CD4-positive, alpha-beta T cell treated with Interleukin-4 for 4 hours (primary cell): ENCODE results near the gene PSEN2.
"Not testable (repeated sequence)": the region's sequence is repeated elsewhere in the genome, so short reads cannot be mapped to it uniquely, and the experiment has no call there.

Experiments used
- DNase-seq: peaks from one replicate; pipeline ENCODE4 v3.0.0-alpha.2; 2020

Gene PSEN2

DNA sequence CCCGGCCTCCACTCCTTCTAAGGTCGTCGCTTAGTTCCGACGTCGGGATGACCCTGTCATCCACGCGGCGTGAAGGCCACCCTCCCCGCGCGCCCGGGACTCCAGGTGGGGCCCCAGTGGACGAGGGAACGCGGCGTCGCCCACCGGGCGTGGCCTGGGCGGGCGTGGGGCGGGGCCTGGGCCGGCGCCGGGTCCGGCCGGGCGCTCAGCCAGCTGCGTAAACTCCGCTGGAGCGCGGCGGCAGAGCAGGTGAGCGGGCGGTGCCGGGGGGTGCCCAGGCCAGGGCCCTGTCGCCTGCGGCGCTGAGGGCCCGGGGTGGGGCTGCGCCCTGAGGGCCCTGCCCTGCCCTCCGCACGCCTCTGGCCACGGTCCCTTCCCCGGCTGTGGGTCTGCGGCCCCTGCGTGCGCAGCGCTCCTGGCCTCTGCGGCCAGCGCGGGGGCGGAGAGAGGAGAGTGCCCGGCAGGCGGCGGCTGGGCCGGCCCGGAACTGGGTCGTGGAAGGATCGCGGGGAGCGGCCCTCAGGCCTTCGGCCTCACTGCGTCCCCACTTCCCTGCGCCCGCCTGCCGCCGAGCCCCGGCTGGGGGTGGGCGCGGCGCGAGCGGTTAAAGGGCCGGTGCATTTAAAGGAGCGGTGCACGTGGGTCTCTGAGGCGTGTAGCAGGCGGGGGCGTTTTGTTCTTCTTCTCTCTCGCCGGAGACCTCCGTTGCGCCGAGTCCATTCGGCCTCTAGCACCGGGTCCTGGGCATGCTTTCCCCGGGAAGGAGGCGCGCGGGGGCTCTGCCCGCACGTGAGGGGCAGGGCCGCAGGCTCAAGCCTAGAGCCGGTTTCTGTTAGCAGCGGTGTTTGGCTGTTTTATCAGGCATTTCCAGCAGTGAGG, at the start of gene PSEN2:
TSS of gene PSEN2 (plus strand) at position 216 of the 879 bp plus-strand sequence. CDS start 11,292 bp downstream, outside the sequence.
- DNase-seq, result peak; percentile 41

DNA sequence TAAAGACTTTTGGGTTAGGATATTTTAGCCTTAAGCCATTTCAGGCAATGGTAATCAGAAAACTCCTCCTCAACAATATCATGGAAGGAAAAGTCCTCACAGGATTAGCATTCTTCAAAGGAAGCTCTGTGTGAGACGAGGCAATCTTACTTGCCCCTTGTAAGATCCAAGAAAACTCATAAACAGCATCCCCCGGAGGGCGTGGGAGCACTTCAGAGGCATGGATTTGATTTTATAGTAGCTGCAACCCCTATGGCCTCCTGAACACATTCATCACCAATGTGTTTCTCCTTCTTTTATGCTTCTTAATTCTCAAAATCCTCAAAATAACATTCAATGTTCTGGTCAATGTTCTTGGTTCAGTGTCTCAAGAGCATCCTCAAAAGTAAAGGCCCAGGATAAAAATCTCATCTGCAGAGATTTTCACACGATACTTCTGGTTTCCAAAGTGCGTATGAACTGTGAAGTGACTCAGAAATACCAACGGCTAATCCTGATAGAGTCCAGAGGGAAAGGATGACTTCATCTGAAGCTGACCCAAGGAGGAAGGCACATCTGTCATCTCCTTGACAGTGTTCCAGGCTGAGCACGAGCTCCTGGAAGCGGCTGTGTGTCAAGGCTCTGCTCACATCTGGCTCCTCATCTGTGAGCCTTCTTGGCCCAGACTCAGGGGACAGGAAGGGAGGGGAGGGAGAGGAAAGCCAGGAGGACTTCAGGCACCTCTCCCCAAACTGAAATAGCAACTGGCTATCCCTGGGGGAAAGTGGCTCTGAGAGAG, 49.3 kb upstream of the PSEN2 start:
- no peak for DNase-seq

- no peak for DNase-seq
These were observed 48.7 kb upstream of the PSEN2 start for GRCh38 chr1:226821719-226822085.

GRCh38 chr1:226823643-226824042, 46.8 kb upstream of the PSEN2 start:
- no peak for DNase-seq

- DNase-seq, result no peak
These were observed 45.2 kb upstream of the PSEN2 start for GRCh38 chr1:226825037-226825745.

- DNase-seq, result no peak
These were observed 44.7 kb upstream of the PSEN2 start for GRCh38 chr1:226825746-226826100.

DNA sequence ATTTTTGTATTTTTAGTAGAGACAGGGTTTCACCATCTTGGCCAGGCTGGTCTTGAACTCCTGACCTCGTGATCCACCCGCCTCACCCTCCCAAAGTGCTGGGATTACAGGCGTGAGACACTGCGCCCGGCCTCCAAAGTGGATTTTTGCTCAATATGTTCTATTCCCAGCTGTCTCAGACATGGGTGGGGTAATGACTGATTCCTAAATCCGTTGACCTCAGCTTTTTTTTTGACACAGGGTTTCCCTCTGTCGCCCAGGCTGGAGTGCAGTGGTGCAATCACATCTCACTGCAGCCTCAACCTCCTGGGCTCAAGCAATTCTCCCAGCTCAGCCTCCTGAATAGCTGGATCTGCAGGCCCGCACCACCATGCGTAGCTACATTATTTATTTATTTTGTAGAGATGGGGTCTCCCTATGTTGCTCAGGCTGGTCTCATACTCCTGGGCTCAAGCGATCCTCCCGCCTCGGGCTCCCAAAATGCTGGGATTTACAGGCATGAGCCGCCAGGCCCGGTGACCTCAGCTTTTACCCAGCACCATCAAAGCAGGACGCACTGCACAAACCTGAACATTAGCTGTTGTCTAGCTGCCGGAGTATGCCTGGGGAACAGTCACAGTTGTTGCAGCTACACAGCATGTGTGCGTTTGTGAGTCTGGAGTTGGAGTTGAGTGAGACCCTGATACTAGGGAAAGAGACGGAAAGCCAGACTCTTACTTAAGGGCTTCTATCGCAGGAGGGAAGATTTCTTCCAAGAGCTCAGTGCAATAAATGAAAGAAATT, 43.7 kb upstream of the PSEN2 start:
- DNase-seq, result no peak

- DNase-seq, result no peak
These were observed 43.0 kb upstream of the PSEN2 start for GRCh38 chr1:226827458-226827857.

GRCh38 chr1:226827968-226828513, 42.4 kb upstream of the PSEN2 start:
- peak; percentile 90 for DNase-seq

DNA sequence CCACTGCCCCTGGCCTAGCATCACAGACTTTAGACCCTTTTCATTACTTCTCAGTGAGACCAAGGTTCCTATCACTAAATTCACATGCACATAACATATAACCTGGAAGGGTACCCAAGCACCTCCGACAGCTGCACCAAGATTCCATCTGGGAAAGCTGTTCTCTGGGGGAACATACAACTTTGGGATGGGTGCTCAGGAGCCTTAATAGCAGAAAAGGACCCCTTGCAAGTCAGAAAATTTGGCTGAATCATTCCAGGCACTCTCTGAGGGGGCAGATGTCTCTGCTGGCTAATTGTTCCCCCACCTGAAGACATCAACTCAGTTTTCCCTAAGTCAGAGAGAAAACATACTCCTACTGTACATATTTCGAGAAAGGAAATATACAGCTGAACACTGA, 41.3 kb upstream of the PSEN2 start:
- DNase-seq, result no peak

- DNase-seq, result no peak
These were observed 38.5 kb upstream of the PSEN2 start for GRCh38 chr1:226831953-226832352.

DNA sequence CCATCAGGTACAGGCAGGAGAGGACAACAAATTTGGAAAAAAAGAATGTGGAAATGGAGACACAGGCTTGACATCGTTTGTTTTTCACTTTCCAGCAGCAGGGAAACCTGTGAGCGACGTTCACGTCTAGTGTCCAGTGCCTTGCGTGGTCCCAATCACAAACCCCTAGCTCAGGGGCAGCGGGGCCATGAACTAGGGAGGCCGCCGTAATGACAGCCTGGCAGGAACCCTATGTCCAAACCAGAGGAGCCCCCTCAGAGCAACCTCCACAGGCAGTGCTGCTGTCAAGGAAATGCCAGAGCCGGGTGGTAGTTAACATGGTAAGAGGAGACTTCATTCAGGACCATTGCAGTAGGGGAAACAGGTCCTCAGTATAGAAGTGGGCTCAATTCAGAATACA, 37.8 kb upstream of the PSEN2 start:
- DNase-seq, result no peak

DNA sequence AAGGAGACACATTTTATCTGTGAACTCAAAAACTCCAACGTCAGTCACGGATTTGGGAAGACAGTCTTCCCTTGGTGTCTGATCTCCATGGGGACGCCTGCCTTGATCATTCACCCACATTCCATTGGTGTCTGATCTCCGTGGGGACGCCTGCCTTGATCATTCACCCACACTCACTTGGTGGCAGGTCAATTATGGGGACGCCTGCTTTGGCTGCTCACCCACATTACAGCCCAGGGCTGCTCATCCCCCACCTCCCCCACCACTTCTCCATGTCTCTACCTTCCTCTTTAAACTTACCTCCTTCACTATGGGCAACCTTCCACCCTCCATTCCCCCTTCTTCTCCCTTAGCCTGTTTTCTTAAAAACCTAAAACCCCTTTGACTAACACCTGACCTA, 36.2 kb upstream of the PSEN2 start:
- not testable (repeated sequence) for DNase-seq

- DNase-seq, result not testable (repeated sequence)
These were observed 35.0 kb upstream of the PSEN2 start for GRCh38 chr1:226835396-226835795.

GRCh38 chr1:226837966-226838365, 32.5 kb upstream of the PSEN2 start:
- not testable (repeated sequence) for DNase-seq

DNA sequence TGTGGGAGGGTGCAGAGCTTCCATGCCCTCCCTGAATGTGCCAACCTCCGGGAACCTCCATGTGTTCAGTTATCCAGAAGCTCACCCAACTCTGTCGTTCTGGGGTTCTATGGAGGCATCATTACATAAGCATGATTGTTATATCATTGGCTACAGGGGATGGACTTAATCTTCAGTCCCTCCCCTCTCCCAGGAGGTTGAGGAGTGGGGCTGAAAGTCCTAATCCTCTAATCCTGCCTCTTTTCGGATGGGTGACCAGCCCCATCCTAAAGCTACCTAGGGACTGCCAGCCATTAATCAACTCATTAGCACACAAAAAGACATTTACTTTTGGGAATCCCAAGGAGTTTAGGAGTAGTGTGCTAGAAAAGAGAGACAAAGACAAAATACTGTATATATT, 32.0 kb upstream of the PSEN2 start:
- DNase-seq, result no peak

DNA sequence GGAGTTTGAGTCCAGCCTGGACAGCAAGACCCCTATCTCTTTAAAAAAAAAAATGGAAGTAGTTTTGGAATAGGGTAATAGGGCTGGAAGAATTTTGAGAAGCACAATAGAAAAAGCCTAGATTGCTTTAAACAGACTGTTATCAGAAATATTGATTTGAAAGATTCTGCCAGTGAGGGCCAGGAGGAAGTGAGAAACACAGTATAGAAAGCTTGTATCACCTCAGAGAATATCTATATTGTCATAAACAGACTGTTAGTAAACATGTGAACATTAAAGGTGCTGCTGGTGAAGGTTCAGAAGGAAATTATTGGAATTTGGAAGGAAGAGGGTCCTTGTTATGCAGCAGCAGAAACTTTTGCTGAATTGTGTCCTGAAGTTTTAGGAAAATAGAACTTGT, 24.8 kb upstream of the PSEN2 start:
- no peak for DNase-seq

- DNase-seq, result no peak
These were observed 23.6 kb upstream of the PSEN2 start for GRCh38 chr1:226846786-226847185.

- DNase-seq, result not testable (repeated sequence)
These were observed 15.9 kb upstream of the PSEN2 start for GRCh38 chr1:226854548-226854947.

- DNase-seq, result no peak
These were observed 7.5 kb upstream of the PSEN2 start for GRCh38 chr1:226862890-226863289.

DNA sequence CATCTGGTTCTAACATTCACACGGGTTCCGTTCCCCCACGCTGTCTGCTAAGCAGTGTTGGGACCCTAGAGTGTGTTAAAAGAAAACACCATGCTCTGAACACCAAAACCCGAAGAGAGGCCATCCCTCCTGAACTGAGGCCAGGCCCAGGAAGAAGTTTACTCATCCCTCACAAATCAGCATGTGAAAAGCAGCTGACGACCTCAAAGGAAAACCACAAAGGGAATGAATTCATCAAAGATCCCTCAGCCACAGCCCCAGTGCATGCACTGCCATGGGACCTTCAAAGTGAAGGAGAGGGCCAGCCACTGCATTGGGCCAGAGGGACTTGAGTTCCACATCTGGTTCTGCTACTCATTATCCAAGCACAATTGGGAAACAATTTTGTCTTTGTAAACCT, 7.0 kb upstream of the PSEN2 start:
- no peak for DNase-seq

GRCh38 chr1:226864311-226864710, 6.1 kb upstream of the PSEN2 start:
- DNase-seq, result no peak
